Parathyroid adenoma (tissue), 2 donors: ENCODE measurements around the gene PTGES2.
A peak's percentile ranks its signal among the peaks of the same experiment; 100 is the strongest.

Experiments
- H2AFZ ChIP-seq: fragments of 300-600 bp; sonication (generic); one replicate; pipeline ENCODE4 v1.7.0; 2017; ENCODE audit warnings: antibody characterized with exemption, mild to moderate bottlenecking
- H3K27ac ChIP-seq: fragments of 300-600 bp; sonication (generic); one replicate; pipeline ENCODE4 v1.7.0; 2017
- H3K27me3 ChIP-seq: fragments of 300-600 bp; sonication (generic); one replicate; pipeline ENCODE4 v1.7.0; 2017; ENCODE audit warnings: low read length; ENCODE audit not compliant: control insufficient read depth, insufficient read depth
- H3K36me3 ChIP-seq: fragments of 300-600 bp; sonication (generic); one replicate; pipeline ENCODE4 v1.7.0; 2017; ENCODE audit warnings: low read length; ENCODE audit not compliant: control insufficient read depth, insufficient read depth
- H3K4me1 ChIP-seq: fragments of 300-600 bp; sonication (generic); one replicate; pipeline ENCODE4 v1.7.0; 2017; ENCODE audit warnings: control low read depth
- H3K4me2 ChIP-seq: fragments of 300-600 bp; sonication (generic); one replicate; pipeline ENCODE4 v1.7.0; 2017; ENCODE audit warnings: low read length
- H3K4me3 ChIP-seq: fragments of 300-600 bp; sonication (generic); one replicate; pipeline ENCODE4 v1.7.0; 2017; ENCODE audit warnings: low read depth, low read length
- H3K79me2 ChIP-seq: fragments of 300-600 bp; sonication (generic); one replicate; pipeline ENCODE4 v1.7.0; 2017; ENCODE audit warnings: control low read depth
- H3K9ac ChIP-seq: fragments of 300-600 bp; sonication (generic); one replicate; pipeline ENCODE4 v1.7.0; 2017; ENCODE audit warnings: mild to moderate bottlenecking
- H3K9me3 ChIP-seq: fragments of 300-600 bp; sonication (generic); one replicate; pipeline ENCODE4 v1.7.0; 2017; ENCODE audit warnings: low read length; ENCODE audit not compliant: control insufficient read depth
- TF ChIP-seq, protein P1 (sequence below): fragments of 300-600 bp; sonication (generic); IDR thresholded peaks from one replicate; pipeline ENCODE4 v1.7.0; 2017; ENCODE audit warnings: antibody characterized with exemption, mild to moderate bottlenecking
- donor health status: primary hyperparathyroidism.

Gene PTGES2

DNA sequence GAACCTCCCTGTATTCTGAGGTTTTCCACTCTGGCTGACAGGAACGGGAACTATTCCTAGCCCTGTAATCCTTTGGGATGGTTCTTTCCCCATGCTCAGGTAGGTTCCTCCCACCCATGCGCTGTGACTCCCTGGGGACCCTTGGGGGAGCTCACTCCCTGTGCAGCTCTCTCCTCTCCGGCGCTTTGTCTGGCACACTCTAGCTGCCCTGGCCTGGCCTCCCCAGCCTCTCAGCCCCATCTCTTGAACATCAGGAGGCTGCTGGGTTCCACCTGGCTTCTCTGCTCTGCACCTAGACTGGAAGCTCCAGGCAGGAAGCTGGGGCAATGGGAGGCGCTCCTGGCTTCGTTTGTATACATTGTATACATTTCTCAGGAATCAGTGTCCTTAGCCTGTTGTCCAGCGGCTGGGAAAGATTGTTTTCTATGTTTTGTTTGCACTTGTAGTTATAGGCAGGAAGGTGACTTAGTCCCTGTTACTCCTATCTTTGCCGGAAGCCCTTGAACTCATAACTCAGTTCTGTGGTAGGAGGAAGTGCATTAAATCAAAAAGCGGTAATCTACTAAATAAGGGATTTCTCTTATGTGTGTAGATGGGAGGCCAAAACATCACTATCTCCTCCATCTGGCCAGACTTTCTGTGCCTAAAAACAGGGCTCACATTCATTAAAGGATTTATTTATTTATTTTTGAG is 39.1 kb downstream of the PTGES2 start:
- Histone ChIP-seq H3K4me1 (peaks cover 7% of the 10 kb centered on the region), H3K27me3 (no peaks in the 10 kb centered on the region), H3K36me3 (no peaks in the 10 kb centered on the region), H3K4me2 (no peak overlapping the region), H3K9ac (no peak overlapping the region), H3K27ac (no peak overlapping the region), H3K9me3 (no peaks in the 10 kb centered on the region), H3K79me2 (peaks cover 51% of the 10 kb centered on the region), H3K4me3 (no peak overlapping the region), H2AFZ (no peak overlapping the region)
- TF ChIP-seq, protein P1, sequence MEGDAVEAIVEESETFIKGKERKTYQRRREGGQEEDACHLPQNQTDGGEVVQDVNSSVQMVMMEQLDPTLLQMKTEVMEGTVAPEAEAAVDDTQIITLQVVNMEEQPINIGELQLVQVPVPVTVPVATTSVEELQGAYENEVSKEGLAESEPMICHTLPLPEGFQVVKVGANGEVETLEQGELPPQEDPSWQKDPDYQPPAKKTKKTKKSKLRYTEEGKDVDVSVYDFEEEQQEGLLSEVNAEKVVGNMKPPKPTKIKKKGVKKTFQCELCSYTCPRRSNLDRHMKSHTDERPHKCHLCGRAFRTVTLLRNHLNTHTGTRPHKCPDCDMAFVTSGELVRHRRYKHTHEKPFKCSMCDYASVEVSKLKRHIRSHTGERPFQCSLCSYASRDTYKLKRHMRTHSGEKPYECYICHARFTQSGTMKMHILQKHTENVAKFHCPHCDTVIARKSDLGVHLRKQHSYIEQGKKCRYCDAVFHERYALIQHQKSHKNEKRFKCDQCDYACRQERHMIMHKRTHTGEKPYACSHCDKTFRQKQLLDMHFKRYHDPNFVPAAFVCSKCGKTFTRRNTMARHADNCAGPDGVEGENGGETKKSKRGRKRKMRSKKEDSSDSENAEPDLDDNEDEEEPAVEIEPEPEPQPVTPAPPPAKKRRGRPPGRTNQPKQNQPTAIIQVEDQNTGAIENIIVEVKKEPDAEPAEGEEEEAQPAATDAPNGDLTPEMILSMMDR = no peak

DNA sequence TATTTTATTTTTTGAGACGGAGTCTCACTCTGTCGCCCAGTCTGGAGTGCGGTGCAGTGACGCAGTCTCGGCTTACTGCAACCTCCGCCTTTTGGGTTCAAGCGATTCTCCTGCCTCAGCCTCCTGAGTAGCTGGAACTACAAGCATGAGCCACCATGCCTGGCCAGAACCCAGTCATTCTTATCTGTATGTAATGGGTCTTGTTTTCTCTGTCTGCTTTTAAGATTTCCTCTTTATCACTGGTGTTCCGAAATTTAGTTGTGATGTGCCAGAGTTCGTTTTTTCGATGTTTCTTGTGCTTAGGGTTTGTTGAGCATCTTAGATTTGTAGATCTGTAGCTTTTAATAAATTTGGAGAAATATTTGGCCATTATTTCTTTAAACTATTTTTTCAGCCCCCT is 40.3 kb downstream of the PTGES2 start:
- Histone ChIP-seq H3K9me3 (no peaks in the 10 kb centered on the region), H2AFZ (no peak overlapping the region), H3K4me2 (no peak overlapping the region), H3K4me3 (no peak overlapping the region), H3K9ac (no peak overlapping the region), H3K27me3 (no peaks in the 10 kb centered on the region), H3K27ac (no peak overlapping the region), H3K79me2 (peaks cover 48% of the 10 kb centered on the region), H3K4me1 (no peaks in the 10 kb centered on the region), H3K36me3 (no peaks in the 10 kb centered on the region)
- TF ChIP-seq, protein P1 = no peak

GRCh38 chr9:128085943-128086342 is 41.6 kb downstream of the PTGES2 start:
- H3K9ac ChIP-seq = no peak overlapping the region
- no peaks in the 10 kb centered on the region for H3K27me3 ChIP-seq
- TF ChIP-seq, protein P1 = no peak
- H3K9me3 ChIP-seq = no peaks in the 10 kb centered on the region
- H3K36me3 ChIP-seq = no peaks in the 10 kb centered on the region
- peaks cover 9% of the 10 kb centered on the region for H3K4me1 ChIP-seq
- H3K4me2 ChIP-seq = no peak overlapping the region
- H3K79me2 ChIP-seq = peaks cover 37% of the 10 kb centered on the region
- no peak overlapping the region for H2AFZ ChIP-seq
- H3K27ac ChIP-seq = no peak overlapping the region
- no peak overlapping the region for H3K4me3 ChIP-seq

DNA sequence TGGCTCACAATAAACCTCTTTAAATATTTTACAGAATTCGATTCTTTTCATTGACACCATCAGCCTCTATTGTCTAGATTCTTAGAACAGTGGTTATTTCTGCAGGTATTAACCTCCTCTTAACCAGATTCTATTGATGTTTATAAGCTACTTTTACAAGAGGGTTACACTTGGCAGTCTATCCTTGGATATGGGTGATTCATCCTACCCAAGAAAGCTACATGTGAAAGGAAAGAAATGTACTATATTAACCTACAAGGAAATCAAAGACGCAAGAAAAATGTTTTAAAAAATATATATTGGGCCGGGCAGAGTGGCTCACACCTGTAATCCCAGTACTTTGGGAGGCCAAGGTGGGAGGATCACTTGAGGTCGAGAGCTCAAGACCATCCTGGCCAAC is 42.8 kb downstream of the PTGES2 start:
- H3K79me2 ChIP-seq = peaks cover 28% of the 10 kb centered on the region
- H3K9me3 ChIP-seq = no peaks in the 10 kb centered on the region
- H3K27ac ChIP-seq = no peak overlapping the region
- TF ChIP-seq, protein P1 = no peak
- no peak overlapping the region for H3K9ac ChIP-seq
- H2AFZ ChIP-seq = no peak overlapping the region
- peaks cover 18% of the 10 kb centered on the region for H3K4me1 ChIP-seq
- H3K4me2 ChIP-seq = no peak overlapping the region
- H3K36me3 ChIP-seq = no peaks in the 10 kb centered on the region
- no peaks in the 10 kb centered on the region for H3K27me3 ChIP-seq
- H3K4me3 ChIP-seq = no peak overlapping the region

DNA sequence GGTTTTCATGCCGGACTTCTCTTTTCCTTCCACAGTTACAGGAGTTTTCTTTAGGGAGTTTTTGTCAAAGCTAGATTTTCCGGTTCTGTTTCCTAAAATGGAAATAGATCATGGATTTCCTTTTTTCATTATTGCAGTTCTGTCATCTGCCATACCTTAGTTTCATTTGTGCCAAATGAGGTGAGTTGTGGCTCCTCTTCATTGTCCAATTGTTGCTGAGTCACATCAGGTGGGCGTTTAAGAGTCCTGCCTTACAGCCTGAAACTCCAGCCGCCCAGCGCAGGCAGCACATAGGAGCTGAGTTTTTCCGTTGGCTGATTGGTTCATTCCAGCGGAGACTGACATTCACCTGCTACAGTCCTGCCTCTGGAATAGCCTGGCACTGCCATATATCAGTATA is 45.4 kb downstream of the PTGES2 start:
- Histone ChIP-seq H3K9ac (no peak overlapping the region), H3K36me3 (no peaks in the 10 kb centered on the region), H3K9me3 (no peaks in the 10 kb centered on the region), H3K27me3 (no peaks in the 10 kb centered on the region), H3K79me2 (peaks cover 8% of the 10 kb centered on the region), H3K4me1 (peaks cover 27% of the 10 kb centered on the region), H3K4me2 (peak overlapping the region; percentile 59), H3K4me3 (no peak overlapping the region), H3K27ac (peak overlapping the region; percentile 96), H2AFZ (no peak overlapping the region)
- TF ChIP-seq, protein P1 = no peak
